HG02885 (cell line): ENCODE data around the gene GPR152.
"Not testable (repeated sequence)": the region's sequence is repeated elsewhere in the genome, so short reads cannot be mapped to it uniquely, and the experiment has no call there.

ENCODE experiments used
- ATAC-seq: cut with Tn5 transposase; IDR thresholded peaks from one replicate; pipeline ENCODE4 v1.9.1; 2021; ENCODE audit warnings: mild to moderate bottlenecking; ENCODE audit not compliant: unreplicated experiment, poor library complexity

GPR152 gene

DNA sequence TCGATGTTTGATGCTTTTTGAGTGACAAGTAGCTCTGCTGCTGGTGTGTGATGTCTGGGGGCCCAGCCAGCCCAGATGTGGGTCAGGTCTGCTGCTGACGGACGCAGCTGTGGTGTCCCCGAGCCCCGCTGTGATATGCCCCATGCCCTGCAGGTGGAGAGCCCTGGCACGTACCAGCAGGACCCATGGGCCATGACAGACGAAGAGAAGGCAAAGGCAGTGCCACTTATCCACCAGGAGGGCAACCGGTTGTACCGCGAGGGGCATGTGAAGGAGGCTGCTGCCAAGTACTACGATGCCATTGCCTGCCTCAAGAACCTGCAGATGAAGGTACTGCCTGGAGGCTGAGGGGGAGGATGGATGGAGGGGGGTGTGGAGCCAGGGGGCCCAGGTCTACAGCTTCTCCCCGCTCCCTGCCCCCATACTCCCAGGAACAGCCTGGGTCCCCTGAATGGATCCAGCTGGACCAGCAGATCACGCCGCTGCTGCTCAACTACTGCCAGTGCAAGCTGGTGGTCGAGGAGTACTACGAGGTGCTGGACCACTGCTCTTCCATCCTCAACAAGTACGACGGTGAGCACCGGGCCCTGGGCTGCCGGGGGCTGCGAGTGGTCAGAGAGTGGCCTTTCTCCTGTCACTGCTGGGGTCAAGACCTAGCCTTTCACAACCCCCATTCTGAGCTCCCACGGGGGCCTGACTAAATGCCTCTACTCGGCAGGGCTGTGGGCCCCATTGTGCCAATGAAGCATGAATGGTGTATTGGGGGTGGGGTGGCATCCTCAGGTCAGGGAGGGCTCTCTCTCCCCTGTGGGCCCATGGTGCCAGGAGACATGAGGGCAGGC lies 37.6 kb upstream of the GPR152 start:
- no peak for ATAC-seq

DNA sequence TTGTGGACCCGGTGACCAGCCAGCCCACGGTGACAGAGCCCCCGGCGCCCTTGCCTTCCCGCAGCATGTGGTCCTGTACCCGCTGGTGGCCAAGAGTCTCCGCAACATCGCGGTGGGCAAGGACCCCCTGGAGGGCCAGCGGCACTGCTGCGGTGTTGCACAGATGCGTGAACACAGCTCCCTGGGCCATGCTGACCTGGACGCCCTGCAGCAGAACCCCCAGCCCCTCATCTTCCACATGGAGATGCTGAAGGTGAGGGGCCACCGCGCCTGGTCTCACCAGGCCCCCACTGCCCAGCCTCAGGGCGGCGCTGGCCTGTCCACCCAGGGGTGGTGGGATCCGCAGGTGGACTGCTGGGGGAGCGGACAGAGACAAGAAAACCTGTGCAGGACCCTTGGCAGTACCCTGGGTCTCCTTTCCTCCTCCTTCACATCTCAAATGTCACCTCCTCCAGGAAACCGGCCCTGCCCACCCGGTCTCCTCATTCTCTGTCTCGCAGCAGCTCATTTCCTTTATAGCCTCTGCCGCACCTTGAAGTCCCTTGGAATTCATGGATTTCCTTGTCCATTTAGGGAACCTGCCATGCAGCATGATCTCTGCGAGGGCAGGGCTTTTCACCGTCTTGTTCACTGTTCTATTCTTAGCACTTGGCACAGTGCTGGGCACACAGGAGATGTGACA lies 36.8 kb upstream of the GPR152 start:
- ATAC-seq, result no peak

DNA sequence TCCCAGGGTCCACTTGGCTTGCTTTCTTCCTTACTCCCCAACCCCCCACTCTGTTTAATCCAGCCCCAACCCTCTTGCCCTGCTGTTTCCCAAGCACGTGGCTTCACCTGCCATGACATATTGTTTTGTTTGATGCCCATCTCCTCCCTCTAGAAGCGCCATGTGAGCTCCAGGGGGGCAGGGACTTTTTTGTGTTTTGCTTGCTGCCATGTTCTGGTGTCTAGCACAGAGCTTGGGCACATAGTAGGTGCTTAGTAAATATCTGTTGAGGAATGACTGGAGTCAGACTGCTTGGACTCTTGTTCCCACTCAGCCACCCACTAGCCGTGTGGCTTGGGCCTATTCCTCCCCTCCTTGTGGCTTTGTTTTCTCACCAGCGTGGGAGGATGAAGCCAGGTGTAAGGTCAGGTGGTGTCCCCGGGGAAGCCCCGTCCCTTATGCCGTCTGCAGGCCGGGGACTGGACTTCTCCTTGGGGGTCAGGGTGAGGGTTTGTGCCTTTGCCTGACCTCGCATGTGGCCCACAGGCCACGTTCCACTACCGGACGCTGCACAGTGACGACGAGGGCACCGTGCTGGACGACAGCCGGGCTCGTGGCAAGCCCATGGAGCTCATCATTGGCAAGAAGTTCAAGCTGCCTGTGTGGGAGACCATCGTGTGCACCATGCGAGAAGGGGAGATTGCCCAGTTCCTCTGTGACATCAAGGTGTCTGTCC lies 34.1 kb upstream of the GPR152 start:
- ATAC-seq, result peak; percentile 41

DNA sequence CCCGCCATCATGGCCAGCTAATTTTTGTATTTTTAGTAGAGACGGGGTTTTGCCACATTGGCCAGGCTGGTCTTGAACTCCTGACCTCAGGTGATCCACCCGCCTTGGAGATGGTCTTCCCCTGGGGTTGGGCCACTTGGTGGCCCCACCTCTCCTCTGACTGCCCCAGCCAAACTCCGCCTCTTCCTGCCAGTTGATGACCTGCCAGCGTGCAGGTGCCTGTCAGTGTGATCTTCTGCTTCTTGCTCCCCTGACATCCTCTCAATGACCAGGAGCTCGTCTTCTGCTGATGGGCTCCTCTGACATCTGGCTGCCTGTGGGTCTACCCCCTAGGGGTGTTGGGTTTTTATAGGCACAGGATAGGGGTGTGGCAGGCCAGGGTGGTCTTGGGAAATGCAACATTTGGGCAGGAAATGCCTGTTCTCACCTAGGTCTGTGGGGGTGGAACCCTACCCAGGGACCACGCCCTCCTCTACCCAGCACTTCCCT lies 33.4 kb upstream of the GPR152 start:
- ATAC-seq, result not testable (repeated sequence)

DNA sequence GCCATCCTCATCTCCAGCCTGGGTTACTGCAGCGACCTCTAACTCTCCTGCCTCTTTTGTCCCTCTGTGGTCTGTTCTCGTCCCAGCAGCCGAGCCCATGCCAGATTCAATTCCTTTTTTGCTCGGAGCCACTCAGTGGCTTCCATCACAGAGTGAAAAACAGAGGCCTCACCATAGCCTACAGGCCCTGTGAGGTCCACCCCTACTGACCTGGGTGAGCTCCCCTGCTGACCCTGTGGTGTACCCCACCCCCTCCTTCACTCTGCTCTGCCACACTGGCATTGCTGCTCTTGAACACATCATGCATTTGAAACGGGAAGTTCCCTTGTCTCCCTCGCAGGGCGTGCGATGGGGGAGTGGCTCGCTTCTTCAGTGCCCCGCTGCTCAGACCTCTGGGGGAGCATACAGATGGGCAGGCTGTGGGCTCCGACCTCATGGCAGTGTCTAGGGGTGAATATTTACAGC lies 32.4 kb upstream of the GPR152 start:
- no peak for ATAC-seq

DNA sequence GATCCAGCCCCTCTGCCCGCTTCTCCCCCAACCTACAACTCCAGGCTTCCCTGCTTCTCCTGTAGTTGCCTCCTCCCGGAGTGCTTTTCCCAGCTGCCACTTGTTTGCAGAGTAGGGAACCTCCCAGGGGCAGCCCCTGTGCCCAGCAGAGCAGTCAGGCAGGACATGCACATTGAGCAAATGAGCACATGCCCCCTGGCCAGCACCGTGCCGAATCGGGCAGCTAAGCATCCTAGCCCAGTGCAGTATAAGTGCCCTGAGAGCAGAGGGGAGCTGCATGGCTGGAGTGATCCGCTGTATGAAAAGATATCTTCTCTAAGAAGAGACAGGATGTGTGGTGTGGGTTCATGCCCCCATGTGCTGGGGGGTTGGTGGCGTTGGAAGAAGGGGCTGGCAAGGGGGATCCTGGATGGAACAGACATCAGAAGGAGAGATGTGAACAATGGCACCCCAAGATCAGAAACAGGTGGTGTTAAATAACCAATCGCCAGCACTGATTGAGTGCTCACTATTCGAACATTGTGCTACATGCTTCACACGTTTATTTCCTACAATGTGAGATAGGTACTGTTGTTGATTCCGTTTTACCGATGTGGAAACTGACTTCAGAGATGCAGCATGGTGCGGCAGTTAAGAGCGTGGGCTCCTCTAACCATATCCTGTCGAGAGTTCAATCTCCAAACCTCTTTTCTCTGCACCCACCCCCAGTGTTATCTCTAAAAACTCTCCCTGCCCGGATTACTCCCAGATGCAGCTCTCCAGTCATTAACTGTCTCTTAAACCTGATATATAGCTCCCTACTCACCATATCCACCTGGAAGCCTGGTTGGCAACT lies 31.5 kb upstream of the GPR152 start:
- ATAC-seq, result no peak

DNA sequence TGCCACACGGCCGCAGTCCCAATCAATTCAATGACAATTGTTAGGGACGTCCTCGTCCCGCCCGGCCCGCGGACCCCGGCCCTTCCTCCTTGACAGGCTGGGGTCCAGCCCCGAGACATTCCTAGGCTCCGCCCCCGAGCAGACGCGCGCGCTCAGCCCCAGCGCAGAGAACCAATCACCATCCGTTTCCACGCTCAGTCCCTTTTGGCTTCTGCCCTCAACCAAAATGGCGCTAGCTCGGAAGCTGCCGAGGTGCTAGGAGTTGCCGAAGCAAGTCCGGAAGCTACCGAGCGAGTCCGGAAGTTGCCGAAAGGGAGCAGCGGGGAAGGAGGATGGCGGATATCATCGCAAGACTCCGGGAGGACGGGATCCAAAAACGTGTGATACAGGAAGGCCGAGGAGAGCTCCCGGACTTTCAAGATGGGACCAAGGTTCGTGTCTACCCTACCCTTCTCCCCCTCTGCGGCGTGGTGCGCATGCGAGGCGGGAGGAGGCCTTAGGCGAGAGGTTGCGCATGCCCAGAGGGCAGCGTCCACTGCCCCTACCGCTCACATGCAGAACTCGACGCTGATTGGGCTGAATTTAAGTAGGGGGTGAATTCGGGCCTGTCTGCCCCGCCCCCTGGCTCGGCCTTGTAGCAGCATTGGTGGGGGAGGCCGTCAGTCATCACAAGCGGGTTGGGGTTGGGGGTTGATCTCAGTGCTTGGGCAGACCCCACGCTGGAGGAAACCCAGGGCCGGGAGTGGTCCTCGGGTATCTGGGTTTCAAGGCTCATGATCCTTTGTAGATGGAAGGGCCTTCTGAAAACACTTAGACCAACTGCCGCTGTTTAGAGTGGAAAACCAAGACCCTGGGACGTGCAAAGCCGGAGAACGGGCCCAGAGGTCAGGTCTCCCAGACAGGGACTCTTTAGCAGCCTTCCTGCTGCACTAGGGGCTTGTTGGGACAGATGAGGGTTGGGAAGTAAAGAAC lies 30.6 kb upstream of the GPR152 start, which contains the start of gene AIP:
Gene AIP, plus strand, starts transcription at position 200 of the 972 bp plus-strand sequence. Its CDS starts 133 bp downstream, at position 333.
- ATAC-seq, result peak; percentile 72

DNA sequence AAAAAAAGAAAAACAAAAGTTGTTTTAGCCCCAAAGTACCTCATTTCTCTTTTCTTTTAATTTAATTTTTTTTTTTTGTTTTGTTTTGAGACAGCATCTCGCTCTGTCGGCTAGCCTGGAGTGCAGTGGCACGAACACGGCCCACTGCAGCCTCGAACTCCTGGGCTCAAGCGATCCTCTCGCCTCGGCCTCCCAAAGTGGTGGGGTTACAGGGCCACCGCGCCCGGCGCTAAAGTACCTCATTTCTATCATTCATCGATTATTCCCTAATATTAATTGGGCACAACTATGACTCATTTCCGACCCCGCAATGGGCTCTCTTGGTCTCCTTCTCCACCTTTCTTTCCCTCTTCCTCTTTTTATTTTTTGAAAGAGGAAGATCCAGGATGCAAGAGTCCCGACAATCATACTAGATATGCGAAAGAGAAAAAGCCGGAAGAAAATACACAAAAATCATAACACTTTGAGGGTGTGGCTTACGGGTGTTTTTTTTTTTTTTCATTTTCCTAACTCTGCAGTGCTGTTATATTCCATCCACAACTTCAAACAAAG lies 29.8 kb upstream of the GPR152 start:
- no peak for ATAC-seq

DNA sequence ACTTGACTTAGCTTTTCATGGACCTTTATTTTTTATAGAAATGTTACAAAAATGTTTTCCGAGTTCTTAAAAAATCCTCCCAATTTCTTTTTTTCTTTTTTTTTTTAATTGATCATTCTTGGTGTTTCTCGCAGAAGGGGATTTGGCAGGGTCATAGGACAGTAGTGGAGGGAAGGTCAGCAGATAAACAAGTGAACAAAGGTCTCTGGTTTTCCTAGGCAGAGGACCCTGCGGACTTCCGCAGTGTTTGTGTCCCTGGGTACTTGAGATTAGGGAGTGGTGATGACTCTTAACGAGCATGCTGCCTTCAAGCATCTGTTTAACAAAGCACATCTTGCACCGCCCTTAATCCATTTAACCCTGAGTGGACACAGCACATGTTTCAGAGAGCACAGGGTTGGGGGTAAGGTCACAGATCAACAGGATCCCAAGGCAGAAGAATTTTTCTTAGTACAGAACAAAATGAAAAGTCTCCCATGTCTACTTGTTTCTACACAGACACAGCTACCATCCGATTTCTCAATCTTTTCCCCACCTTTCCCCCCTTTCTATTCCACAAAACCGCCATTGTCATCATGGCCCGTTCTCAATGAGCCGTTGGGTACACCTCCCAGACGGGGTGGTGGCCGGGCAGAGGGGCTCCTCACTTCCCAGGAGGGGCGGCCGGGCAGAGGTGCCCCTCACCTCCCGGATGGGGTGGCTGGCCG lies 25.0 kb upstream of the GPR152 start:
- ATAC-seq, result not testable (repeated sequence)

DNA sequence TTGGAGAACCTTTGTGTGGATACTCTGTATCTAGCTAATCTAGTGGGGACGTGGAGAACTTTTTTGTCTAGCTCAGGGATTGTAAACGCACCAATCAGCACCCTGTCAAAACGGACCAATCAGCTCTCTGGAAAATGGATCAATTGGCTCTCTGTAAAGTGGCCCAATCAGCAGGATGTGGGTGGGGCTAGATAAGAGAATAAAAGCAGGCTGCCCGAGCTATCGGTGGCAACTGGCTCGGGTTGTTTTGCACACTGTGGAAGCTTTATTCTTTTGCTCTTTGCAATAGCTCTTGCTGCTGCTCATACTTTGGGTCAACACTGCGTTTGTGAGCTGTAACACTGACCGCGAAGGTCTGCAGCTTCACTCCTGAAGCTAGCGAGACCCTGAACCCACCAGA lies 24.2 kb upstream of the GPR152 start:
- ATAC-seq, result not testable (repeated sequence)

DNA sequence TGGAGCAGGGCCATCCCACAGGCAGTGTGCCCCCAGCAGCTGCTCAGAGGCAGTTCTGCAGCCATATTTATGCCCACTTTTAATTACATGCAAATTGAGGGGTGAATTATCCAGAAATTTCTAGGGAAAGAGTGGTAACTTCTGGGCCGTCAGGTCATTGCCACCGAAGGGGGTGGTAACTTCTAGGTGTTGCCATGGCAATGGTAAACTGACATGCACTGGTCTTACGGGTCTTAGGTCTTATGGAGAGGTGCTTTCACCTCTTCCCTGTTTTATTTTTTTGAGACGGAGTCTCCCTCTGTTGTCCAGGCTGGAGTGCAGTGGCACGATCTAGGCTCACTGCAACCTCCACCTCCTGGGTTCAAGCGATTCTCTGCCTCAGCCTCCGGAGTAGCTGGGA lies 20.4 kb upstream of the GPR152 start:
- ATAC-seq, result no peak

DNA sequence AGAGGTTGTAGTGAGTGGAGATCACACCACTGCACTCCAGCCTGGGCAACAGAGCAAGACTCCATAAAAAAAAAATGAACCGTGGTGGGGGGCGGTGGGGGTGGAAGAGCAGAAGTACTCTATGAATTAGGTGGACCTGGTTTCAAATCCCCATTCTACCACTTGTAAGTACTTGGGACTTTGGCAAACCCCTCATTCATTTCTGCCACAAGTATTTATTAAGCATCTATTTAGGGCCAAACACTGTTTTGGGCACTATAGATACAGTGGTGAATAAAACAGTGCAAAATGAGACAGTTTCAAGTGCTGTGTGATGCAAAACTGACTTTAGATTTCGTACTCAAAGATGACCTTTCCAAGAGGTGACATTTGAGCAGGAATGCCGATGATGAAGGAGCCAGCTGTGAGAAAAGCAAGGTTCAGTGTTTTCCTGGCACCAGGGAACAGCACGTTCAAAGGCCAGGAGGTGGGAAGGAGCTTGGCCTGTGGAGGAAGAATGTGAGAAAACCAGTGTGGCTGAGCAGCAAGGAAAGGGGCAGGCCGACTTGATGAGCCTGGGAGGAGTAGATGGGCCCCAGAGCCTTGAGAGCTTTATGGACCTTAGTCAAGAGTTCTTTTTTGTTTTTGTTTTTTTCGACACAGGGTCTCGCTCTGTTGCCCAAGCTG lies 17.9 kb upstream of the GPR152 start:
- no peak for ATAC-seq

DNA sequence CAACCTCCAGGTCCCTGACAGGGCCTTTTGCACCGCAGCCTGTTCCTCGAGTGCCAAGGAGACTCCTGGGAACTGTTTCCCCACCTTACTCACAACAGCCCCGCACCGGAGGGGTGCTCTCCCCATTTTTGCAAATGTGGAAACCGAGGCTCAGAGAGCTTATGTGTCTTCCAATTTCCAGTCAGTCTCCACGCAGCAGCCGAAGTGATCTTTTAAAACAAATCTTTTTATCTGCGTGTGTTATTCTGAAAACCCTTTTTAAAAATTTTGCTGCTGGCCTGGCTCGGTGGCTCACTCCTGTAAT lies 16.9 kb upstream of the GPR152 start:
- no peak for ATAC-seq

DNA sequence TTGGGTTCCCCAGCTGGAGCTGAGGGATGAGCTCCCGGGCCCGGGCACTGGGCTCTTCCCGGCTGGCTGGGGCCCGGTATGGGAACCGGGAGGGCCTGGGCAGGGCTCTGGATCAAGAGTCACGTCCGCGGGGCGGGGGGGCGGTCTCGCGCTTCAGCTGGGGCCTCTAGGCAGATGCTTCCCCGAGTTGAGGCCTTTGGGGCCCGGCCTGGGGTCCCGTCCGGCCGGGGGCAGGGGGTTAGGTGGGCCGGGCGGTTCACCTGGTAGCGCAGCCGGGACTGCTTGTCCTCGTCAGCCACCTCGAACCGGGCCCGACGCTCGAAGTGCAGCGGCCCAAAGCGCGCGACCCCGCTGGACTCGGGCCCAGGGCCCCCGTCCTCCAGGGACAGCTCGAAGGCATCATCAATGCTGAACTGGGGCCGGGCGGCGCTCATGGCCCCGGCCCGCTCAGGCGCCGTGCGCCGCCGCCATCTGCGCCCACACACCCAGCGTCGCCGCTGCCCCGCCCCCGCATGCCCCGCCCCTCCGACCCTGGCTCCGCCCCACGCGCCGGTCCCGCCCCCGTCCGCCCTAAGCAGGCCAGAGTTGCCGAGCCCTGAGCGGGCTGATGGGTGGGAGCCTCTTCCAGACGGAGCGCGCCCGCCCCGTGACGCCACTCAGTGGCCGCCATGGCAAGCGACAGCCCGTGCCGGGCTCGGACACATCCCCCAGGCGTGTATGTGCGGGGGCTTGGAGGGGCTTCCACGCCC lies 16.4 kb upstream of the GPR152 start, which contains the start of gene TMEM134:
Gene TMEM134, minus strand, starts transcription at position 493 of the 749 bp plus-strand sequence. Its CDS starts 59 bp downstream, at position 434.
- peak; percentile 78 for ATAC-seq

DNA sequence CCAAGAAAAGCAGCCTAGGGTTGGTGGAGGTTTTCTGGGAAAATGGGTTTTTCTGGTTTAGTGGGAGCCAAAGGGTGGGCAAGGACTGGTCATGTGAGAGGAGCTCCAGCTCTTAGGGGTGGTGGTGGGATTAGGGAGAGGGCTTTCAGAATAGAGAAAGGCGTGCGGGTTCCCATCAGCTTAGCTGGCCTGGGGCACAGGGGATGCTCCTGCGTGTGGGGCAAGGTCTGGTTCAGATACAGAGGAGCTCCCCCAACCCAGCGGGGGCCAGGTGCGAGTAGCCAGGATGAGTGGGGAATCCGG lies 15.9 kb upstream of the GPR152 start:
- no peak for ATAC-seq

DNA sequence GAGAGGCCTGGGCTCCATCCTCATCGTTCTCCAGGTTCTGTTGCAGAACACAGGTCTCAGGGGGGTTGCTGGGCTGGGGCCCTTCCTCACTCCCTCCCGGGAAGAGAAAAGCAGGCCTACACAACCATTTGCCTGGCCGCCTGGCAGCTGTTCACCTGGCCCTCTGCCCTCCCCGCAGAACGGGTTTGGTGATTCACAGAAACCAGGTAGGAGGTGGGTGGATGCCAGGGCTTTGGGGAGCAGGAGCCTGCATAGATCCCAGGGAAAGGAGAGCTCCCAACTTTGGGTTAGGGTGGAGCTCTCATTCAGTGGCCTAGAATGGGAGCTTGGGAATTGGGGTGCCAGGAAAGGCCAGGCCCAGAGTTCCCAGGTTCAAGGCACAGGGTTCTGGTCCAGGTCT lies 15.5 kb upstream of the GPR152 start:
- no peak for ATAC-seq
